Activated T-cell treated with anti-CD3 and anti-CD28 coated beads for 1 hour (primary cell): Measurements from ENCODE around the gene EML2.
"Not testable (repeated sequence)": the region's sequence is repeated elsewhere in the genome, so short reads cannot be mapped to it uniquely, and the experiment has no call there.

Source experiments
- DNase-seq: peaks from one replicate; pipeline ENCODE4 v3.0.0-alpha.2; 2020; ENCODE audit warnings: low read depth

The EML2 gene

DNA sequence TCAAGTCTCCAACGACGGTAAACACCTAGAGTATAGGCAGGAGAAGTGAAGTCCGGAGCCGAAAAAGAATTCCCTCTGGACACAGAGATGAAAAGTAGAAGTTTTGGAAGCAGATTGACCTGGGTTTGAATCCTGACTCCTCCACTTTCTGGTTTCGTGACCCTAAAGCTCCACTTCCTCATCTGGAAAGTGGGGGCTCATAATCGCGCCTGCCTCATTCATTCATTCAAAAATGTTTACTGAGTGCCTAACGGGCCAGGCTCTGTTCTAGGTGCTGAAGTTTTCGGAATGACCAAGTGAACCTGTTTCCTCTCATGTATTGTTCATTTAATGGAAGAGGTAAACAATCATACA, 7.1 kb upstream of the EML2 start:
- DNase-seq = no peak

DNA sequence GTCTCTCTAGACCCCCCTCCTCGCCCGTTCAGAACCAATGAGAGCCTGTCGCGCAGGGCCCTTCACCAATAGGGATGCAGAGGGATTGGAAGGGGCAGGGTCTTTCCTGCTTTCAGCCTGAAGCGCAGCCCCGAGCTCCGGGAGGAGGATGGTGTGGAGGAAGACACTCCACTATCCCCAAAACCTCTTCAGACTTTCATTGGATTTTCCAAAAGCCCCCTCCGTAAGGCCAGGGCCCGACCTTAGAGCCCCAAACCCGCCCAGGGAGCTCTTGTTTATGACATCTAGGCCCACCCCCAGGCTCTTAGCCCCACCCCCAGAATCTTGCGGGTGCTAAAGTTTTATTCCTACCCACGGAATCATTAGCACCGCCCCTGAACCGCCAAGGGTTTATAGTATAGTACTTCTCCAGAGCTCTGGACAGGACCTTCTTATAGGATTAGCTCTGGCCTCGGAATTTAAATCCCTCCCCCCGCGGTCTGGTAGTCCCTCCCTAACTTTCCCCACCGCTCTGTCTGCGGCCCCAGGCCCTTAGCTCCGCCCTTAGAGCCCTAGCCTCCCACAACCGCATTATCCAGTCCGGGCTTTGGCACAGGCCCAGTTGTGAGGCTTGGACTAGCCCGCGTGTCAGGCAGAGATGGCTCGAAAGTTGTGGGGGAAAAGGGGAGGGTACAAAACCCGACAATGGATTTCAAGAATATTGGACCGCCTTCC, 6.6 kb upstream of the EML2 start:
- peak; percentile 58 for DNase-seq

DNA sequence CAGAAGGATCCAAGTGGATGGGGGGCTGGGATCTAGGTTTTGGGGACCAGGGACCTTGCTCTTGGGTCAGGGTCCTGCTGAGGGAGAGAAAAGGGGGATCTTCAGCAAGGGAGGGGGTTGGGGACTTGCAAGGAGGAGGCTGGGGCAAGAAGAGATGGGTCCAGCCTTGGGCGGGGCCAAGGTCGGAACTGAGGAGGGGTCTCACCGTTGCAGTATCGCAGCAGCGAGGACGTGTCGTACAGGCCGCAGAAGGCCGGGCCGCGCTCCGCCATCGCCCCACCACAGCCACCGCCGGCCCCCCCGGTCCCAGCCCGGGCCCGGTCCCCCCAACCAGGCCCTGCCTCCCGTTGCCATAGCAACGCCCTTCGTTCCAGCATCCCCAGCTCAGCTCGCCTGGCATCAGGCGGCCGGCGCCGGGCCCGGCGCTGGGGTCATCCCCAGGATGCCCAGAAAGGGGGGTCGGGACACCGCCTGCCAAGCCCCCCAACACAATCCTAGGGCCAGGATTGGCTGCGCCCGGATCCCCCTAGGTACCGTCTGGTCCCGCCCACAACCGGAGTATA, 6.0 kb upstream of the EML2 start:
- no peak for DNase-seq

DNA sequence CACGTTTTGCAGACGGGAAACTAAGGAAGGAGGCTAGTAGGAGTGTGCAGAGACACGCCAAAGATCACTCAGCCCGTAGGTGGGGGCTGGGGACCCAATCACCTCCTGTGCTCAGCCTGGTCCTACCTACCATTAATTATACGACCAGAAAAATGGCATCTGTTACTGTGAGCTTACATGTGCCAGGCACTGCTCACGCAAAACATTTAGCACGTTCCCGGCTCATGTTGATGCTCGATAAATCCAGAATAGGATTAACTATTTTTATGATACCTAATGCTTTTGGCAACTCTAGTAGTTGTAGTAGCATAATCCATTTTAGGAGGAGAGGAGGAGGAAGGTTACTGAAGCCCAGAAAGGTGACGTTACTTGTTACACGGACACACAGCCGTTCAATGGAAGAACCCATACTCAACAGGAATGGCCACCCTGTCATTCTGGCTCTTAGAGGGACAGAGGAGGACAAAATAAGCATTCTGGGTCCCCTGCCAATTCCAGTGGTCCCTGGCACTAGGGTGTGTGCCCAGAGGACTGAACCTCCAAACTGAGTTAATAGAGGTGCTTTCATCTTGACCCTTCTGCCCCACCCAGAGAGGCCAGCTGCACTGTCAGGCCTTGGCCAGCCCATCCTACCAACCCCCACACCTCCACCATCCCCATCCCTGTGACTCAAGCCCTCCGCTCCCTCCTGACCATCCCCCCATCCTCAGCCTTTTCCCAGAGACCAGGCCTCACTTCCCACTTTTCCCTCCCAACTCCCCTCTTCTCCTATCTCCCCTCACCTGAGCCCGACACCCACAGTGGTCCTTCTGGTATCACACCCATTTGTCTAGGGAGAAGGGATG, 5.0 kb upstream of the EML2 start:
- no peak for DNase-seq

DNA sequence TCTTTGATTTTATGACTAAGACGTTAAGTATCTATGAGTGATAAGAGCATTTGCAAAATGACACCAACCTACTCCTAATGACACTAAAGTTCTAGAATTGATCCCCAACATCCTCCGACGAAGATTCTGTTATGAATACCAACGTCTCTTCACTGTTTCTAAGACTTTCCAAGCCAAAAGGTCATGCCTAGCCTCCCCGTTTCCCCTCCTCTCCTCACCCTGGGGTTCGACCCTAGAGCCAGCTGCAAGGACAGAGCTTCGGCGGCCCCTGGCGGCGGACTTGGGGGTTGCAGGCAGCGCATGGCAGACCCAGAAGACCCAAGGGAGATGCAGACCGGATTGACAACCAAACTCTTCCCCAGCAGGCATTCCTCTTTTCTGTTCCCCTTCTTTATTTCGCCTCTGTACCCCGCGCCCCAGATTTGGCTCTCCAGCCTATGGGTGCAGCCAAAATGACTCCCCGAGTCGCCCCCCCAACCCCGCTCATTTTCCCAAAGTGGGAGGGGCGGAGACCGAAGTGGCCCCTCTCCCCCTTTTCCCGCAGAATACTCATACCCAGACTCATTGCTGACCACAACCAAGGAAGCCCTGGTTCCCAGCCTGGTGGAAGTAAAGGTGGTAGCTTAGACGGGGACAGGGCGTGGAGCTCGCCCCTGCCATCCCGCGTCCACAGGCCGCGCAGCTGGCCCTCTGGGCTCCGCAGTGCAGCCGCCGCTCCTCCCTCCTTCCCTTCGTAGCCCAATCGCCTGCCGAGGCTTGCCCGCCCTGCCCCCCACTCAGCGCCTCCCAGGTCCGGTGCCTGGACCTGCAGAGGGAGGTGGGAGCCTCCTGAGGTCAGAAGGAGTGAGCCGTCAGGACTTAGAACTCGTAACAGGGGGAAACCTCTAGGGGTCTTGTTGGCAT, 4.1 kb upstream of the EML2 start:
- peak; percentile 87 for DNase-seq

DNA sequence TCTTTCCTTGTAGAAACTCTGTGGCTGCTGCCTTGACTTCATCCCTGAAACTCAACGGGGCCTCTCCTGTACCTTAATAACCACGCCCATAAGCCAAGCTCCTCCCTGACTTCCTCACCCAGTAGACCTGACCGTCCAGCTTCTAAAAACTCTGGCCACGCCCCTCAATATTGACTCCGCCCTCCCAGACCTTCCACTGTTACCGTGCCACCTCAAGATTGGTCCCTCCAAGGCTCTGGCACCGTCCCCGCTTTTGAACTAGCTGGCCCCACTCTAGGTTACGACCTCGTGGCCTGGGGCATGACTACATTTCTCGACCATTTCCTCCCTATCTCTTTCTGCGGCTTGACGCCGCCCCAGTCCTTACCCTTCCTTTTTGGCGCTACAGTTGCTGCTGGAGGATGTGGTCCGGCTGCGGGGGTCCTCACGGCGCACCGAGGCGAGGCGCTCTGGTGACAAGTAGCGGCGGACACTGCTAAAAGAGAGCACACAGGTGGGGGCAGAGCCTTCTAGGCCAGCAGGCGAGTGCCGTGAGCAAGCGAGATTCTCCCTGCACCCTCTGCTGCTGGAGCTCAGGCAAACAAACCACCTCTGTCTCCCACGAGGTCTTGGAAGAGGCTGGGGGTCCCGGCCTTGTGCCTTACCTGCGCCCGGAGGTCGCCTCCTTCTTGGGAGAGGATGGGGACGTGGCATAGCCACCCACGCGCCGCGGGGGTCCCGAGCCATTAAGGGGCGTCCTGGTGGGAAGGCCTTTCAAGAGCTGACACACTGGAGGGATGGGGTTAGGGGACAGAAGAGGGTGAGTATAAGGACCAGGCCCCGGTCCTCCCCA, 2.3 kb upstream of the EML2 start:
- DNase-seq = peak; percentile 30

DNA sequence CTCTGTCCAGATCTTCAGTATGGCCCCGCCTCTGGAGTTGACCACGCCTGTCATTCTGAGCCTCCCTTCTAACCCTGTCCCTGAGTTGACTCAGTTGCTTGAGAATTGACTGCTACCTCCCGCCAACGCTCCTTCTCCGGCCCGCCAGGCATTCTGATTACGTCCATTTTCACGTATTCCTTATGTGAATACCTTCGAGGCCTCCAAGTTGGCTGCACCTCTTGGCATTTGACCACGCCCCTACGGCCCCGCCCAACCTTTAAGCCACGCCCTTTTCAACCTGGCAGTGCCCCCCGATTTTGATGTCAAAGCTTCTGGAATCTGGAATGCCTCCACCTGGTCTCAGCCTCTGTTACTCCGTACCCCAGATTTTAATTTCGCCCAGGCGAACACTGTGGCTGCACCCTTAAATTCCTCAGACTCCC, 1.7 kb upstream of the EML2 start:
- DNase-seq = no peak

DNA sequence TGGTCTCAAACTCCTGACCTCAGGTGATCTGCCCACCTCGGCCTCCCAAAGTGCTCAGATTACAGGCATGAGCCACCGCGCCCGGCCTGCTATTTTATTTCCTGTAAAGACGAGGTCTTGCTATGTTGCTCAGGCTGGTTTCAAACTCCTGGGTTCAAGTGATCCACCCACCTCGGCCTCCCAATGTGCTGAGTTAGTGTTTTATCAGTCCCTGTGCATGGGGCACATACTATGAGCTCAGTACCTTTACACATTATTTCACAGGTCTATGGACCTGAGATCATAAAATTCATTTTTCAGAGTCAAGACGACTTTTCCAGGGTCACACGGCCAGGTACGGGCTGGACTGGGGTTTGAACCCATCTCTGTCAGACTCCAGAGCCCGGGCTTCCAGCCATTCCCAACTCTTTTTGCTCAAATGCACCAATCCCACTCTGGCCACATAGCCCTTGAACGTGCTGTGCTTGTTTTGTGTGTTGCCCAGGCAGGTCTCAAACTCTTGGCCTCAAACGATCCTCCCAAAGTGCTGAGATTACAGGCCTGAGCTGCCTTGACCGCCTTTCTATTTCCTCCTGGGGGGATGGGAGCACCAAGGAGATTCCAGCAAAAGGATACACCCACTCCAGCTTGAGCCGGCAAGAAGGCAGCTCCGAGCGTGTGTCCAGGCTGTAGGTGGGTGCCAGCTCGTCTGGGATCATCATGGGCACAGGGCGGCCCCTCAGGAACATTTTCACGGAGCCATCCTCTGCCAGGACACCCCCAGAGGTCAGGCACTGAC, 1.1 kb downstream of the EML2 start:
- no peak for DNase-seq

DNA sequence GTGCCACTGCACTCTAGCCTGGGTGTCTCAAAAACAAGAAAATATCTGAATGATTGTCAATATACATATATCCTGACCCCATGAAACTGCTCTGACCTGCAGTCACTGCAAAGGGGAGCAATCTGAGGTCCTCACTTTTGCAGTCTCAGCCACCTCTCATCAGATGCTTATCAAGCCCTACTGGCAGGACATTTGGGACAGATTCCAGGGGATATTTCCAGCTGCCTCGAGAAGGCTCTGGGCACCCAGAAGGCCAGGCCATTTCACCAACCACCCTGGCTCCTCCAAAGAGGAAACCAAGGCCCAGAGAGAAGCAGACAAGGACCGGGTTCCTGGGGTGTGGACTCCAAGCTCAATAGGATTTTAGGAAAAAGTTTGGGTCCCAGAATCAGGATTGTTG, 2.3 kb downstream of the EML2 start:
- no peak for DNase-seq

DNA sequence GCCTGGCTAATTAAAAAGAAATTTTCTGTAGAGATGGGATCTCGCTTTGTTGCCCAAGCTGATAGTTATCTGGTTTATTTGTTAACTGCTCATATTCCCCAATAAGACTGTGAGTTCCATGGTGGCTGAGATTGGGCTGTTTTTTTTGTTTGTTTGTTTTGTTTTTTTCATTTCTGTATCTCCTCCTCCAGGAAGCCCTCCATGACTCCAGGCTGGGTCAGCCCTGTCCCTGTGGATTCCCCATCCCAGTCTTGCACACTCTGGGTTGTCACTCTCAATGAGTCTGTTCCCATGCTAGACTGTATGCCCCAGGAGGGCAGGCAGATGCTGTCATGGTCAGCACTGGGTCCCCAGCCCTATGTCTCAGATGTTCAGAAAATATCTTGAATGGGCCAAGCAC, 2.9 kb downstream of the EML2 start:
- no peak for DNase-seq

DNA sequence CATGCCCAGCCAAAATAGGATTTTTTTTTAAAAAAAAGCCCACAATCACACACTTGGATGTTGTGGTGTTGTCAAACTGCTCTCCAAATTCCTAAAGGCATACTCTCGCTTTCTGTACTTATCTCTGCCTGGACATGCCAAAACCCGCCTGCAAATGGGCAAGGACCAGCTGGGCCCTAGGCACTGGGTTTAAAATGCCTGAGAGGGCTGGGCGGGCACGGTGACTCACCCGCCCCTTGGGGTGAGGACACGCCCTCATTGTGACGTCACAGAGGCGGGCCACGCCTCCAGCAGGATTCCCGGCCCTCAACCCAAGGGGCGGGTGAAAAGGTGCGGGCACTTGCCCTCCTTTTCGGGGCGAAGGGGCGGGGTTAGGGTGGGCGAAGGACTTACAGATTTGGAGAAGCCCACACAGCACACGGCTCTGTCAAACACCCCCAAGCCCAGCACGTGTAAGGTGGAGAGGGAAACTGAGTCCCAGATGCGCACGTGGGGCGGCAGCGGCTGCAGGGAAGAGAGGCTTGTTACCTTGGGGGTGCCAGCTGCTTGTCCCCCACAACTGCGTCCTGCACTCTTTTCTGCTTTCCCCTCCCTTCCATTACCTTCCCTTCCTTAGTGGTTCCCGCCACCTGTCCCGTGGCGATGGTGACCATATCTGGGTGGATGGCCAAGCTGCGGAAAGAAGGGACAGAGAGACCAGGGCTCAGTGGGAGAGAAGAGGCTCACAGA, 6.6 kb downstream of the EML2 start:
- DNase-seq = no peak

DNA sequence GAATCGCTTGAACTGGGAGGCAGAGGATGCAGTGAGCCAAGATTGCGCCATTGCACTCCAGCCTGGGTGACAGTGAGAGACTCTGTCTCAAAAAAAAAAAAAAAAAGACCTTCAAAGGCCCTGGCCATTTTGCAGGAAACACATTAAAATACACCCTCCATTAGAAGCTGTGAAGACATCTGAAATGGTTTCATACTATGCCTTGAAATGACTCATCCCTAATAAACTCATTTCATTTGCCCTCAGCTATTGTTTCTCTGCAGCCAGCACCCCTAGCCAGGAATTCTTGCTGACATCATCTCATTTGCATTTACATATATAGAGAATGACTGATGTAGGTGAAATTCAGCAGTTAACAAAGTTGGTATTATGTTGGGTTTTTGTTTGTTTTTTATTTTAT, 8.7 kb downstream of the EML2 start:
- no peak for DNase-seq

DNA sequence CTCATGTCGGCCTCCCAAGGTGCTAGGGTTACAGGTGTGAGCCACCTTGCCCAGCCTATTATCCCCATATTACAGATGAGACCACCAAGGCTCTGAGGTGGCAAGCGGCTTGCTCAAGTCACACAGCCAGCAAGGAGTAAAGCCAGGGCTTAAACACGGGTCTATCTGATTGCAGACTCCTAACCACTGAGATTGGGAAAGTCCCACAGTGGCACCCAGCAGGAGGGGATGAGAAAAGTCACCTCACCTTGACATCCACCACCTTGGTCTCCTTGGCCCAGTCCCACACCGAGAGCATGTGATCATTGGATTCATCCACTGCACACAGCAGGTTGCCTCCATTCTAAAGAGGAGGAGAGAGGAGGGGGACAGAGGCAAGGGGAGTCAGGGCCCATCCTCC, 9.5 kb downstream of the EML2 start:
- no peak for DNase-seq

DNA sequence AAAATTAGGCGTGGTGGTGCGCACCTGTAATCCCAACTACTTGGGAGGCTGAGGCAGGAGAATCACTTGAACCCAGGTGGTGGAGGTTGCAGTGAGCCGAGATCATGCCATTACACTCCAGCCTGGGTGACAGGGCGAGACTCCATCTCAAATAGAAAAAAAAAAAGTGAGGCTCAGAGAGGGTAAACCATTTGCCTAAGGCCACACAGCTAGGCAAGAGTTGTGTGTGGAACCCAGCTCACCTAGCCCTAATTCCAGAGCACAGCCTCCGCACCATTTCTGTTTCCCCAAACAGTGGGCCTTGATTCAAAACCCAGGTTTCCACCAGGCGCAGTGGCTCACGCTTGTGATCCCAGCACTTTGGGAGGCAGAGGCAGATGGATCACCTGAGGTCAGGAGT, 11.0 kb downstream of the EML2 start:
- not testable (repeated sequence) for DNase-seq

DNA sequence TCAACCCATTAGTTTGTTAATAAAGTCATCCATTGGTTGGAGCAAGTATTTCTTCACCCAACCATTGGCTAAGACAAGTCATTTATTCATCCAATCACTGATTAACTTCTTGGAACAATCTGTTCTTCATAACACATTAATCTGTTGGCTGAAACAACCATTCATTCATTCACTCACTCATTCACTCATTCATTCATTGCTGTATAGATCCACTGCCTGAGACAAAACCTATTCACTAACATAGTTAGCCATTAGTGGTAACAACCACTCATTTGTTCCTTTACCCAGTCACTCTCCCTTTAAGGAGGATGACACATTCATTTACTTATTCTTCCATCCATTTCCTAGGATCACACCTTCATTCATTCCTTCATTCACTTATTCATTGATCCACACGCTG, 15.2 kb downstream of the EML2 start:
- DNase-seq = no peak

DNA sequence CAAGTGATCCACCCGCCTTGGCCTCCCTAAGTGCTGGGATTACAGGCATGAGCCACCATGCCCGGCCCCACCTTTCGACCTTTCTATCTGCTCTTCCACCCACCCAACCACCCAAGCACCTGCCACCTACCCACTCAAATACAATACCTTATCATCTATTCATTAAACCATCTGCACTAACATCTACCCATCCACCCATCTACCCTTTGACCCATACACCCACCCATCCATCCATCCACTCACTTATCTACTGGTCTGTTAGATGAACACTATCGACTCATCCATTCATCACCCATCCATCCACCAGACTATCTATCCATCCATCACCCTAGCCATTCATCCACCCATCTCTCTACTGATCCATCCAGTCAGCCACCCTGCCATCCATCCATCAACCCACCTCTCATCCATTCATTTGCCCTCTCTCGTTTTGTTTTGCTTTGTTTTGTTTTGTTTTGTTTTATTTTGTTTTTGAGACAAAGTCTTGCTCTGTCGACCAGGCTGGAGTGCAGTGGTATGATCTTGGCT, 17.2 kb downstream of the EML2 start:
- no peak for DNase-seq

DNA sequence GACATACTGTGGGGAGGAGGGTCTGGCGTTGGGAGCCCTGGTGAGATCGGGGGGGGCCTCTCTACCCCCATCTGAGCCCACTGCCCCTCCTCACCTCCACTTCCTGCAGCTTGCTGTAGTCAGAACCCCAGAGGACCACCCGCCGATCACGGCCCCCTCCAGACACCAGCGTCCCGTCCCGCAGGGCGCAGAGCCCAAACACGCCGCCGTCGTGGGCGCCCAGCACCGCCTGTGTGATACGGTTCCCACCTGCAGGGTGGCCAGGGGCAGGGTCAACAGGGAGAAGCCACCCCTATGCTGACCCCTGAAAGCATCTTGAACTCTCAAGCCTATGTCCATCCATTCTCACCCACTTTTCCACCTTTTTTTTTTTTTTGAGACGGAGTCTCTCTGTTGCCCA, 17.8 kb downstream of the EML2 start:
- no peak for DNase-seq

DNA sequence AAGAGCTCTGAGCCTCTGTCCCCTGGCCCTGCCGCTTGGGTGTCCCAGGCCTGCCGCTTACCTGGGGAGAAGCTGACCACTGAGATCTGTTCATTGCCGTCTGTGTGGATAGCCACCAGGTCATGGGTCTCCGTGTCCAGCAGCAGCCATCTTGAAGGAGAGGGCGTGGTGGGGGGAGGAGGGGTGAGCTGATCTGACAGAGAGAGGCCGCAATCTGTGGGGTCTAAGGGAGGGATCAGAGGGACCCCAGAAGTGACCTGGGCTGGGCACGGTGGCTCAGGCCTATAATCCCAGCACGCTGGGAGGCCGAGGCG, 22.5 kb downstream of the EML2 start:
- DNase-seq = no peak

DNA sequence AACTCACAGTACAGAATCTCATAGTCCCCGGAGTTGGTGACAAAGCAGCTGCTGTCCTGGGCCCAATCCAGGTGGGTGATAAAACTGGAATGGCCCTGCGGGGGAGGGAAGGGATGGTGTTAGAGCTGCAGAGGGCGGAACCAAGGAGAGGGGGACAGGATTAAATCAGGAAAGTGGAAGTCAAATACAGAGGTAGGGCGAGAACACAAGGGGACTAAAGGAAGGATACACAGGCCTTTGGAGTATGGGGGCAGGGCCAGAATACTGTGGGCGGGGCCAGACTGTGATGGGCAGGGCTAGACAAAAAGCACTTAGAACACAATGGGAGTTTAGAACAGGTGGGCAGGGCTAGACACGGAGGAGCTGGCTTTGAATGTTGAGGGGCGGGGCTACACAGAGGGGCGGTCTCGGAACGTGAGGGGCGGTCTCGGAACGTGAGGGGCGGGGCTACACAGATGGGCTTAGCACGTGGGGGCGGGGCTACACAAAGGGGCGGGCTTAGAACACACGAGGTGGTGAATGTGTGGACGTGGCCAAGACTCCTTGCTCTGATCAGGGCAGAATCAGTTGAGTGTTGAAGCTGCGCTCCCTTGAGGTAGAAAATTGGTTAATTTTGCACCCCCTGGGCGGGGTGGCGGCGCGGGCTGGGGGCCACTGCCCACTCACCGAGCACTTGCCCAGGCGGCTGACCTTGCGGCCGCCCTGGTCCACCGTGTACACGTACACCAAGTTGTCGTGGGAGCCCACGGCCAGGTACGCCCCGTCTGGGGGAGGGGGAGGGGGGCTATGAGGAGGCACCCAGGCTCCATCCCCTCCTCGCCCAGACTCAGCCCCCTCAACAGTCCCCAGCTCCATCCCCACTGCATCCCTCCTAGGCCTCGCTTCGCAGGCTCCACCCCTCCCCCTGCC, 23.1 kb downstream of the EML2 start:
- DNase-seq = peak; percentile 57
